Stimulated activated naive CD8-positive, alpha-beta T cell treated with anti-CD3 and anti-CD28 coated beads, Interleukin-15, Interleukin-2, amounts not matched to agents 100 ng/mL and 50 ng/mL, for 24 hours (primary cell): ENCODE results near the gene NT5C2.

Experiments used
- H3K27ac Mint-ChIP-seq: one replicate; pipeline ENCODE4 v1.8.0; 2021; ENCODE audit warnings: mild to moderate bottlenecking, mixed read lengths
- H3K27me3 Mint-ChIP-seq: one replicate; pipeline ENCODE4 v1.8.0; 2021; ENCODE audit warnings: mixed read lengths
- H3K36me3 Mint-ChIP-seq: one replicate; pipeline ENCODE4 v1.8.0; 2021; ENCODE audit warnings: low read depth, mixed read lengths
- H3K4me1 Mint-ChIP-seq: one replicate; pipeline ENCODE4 v1.8.0; 2021; ENCODE audit warnings: low read depth, mixed read lengths
- H3K4me3 Mint-ChIP-seq: one replicate; pipeline ENCODE4 v1.8.0; 2021; ENCODE audit warnings: mild to moderate bottlenecking, mixed read lengths
- H3K9me3 Mint-ChIP-seq: one replicate; pipeline ENCODE4 v1.8.0; 2021; ENCODE audit warnings: mixed read lengths

NT5C2 gene

GRCh38 chr10:103038570-103038969, 154.5 kb downstream of the NT5C2 start:
- no peaks in the 10 kb centered on the region for H3K4me1 Mint-ChIP-seq
- no peaks in the 10 kb centered on the region for H3K27me3 Mint-ChIP-seq
- no peak overlapping the region for H3K4me3 Mint-ChIP-seq

More at GRCh38 chr10:103038570-103038969, 154.5 kb downstream of the NT5C2 start:
- H3K36me3 Mint-ChIP-seq, result no peaks in the 10 kb centered on the region
- H3K9me3 Mint-ChIP-seq, result no peaks in the 10 kb centered on the region
- H3K27ac Mint-ChIP-seq, result no peak overlapping the region
